ENCODE measurements around the gene STYXL2. TPM values are rescaled to one million over a fixed set of nuclear protein-coding genes. Genes with fewer than 3 reads are reported as not detected.

The STYXL2 gene
- total RNA-seq, 1 donor from 2014 or later, result not detected

GRCh38 chr1:167068761-167069160 is 25.1 kb upstream of the STYXL2 start:
- H3K27me3 Mint-ChIP-seq, result peaks cover 24% of the 10 kb centered on the region
- no peak overlapping the region for H3K4me3 Mint-ChIP-seq (ENCODE audit: low read depth)
- H3K27ac Mint-ChIP-seq, result no peak overlapping the region
- no peaks in the 10 kb centered on the region for H3K4me1 Mint-ChIP-seq (ENCODE audit: low read depth)
- TF ChIP-seq CTCF (IDR thresholded peaks at IDR 0.05; ENCODE audit: unreplicated experiment), result no peak
- H3K36me3 Mint-ChIP-seq (ENCODE audit: insufficient read depth), result no peaks in the 10 kb centered on the region
- H3K9me3 Mint-ChIP-seq (ENCODE audit: low read depth), result no peaks in the 10 kb centered on the region
- DNase-seq (ENCODE audit: low spot score, unreplicated experiment), result no peak

- Mint-ChIP-seq H3K9me3 (ENCODE audit: low read depth) (no peaks in the 10 kb centered on the region), H3K27me3 (peaks cover 28% of the 10 kb centered on the region), H3K4me3 (ENCODE audit: low read depth) (no peak overlapping the region), H3K4me1 (ENCODE audit: low read depth) (no peaks in the 10 kb centered on the region), H3K27ac (no peak overlapping the region), H3K36me3 (ENCODE audit: insufficient read depth) (no peaks in the 10 kb centered on the region)
- no peak for DNase-seq (ENCODE audit: low spot score, unreplicated experiment)
- no peak for TF ChIP-seq CTCF (IDR thresholded peaks at IDR 0.05; ENCODE audit: unreplicated experiment)
Measured at GRCh38 chr1:167071286-167071685, 22.6 kb upstream of the STYXL2 start.

- no peak for DNase-seq (ENCODE audit: low spot score, unreplicated experiment)
- H3K36me3 Mint-ChIP-seq (ENCODE audit: insufficient read depth), result no peaks in the 10 kb centered on the region
- TF ChIP-seq CTCF (IDR thresholded peaks at IDR 0.05; ENCODE audit: unreplicated experiment), result no peak
- H3K27me3 Mint-ChIP-seq, result peaks cover 25% of the 10 kb centered on the region
- H3K4me1 Mint-ChIP-seq (ENCODE audit: low read depth), result peaks cover 3% of the 10 kb centered on the region
- no peak overlapping the region for H3K27ac Mint-ChIP-seq
- H3K4me3 Mint-ChIP-seq (ENCODE audit: low read depth), result no peak overlapping the region
- no peaks in the 10 kb centered on the region for H3K9me3 Mint-ChIP-seq (ENCODE audit: low read depth)
Measured at GRCh38 chr1:167076136-167076710, 17.7 kb upstream of the STYXL2 start.

GRCh38 chr1:167077128-167077867 is 16.6 kb upstream of the STYXL2 start:
- Mint-ChIP-seq H3K27ac (no peak overlapping the region), H3K36me3 (ENCODE audit: insufficient read depth) (no peaks in the 10 kb centered on the region), H3K9me3 (ENCODE audit: low read depth) (no peaks in the 10 kb centered on the region)

GRCh38 chr1:167077868-167078210 is 16.0 kb upstream of the STYXL2 start:
- no peak for DNase-seq (ENCODE audit: low spot score, unreplicated experiment)
- Mint-ChIP-seq H3K36me3 (ENCODE audit: insufficient read depth) (no peaks in the 10 kb centered on the region), H3K4me1 (ENCODE audit: low read depth) (peaks cover 3% of the 10 kb centered on the region), H3K9me3 (ENCODE audit: low read depth) (no peaks in the 10 kb centered on the region), H3K4me3 (ENCODE audit: low read depth) (no peak overlapping the region), H3K27me3 (peaks cover 25% of the 10 kb centered on the region), H3K27ac (no peak overlapping the region)
- no peak for TF ChIP-seq CTCF (IDR thresholded peaks at IDR 0.05; ENCODE audit: unreplicated experiment)

More at GRCh38 chr1:167077128-167077867, 16.6 kb upstream of the STYXL2 start:
- no peak for DNase-seq (ENCODE audit: low spot score, unreplicated experiment)
- Mint-ChIP-seq H3K4me3 (ENCODE audit: low read depth) (no peak overlapping the region), H3K4me1 (ENCODE audit: low read depth) (peaks cover 3% of the 10 kb centered on the region), H3K27me3 (peaks cover 25% of the 10 kb centered on the region)
- no peak for TF ChIP-seq CTCF (IDR thresholded peaks at IDR 0.05; ENCODE audit: unreplicated experiment)
